H1 (cell line): Measurements from ENCODE around the gene DCP2. TPM values are rescaled to one million over a fixed set of nuclear protein-coding genes. Genes with fewer than 3 reads are reported as not detected.

Experiments used
- CTCF ChIA-PET: fragments of 300-600 bp; sonication (Branson Sonifier 250); formaldehyde crosslinking; loops from one replicate; lab custom pipeline; 2021; ENCODE audit not compliant: partially characterized antibody; lab: Charles Lee
- POLR2A ChIA-PET: fragments of 300-600 bp; sonication (Branson Sonifier 250); formaldehyde crosslinking; loops from one replicate; lab custom pipeline; 2021; ENCODE audit warnings: inconsistent platforms; ENCODE audit not compliant: partially characterized antibody; lab: Charles Lee
- DNase-seq, 2 experiments: peaks; one replicate each; pipeline versions ENCODE4 v3.0.0 to v3.0.0-alpha.2; 2010 to 2022; ENCODE audit warnings: low spot score in 2 of 2, low read depth in 1 of 2, mixed read lengths in 1 of 2
- FAIRE-seq: peaks from 2 replicates; lab custom pipeline; 2011; peaks lifted over from hg19 to GRCh38; lab: Jason Lieb, UNC
- H2AFZ ChIP-seq: 2 replicates; pipeline ENCODE4 v1.8.1; 2012; ENCODE audit warnings: low read length, inconsistent platforms
- H2AK5ac ChIP-seq: 2 replicates; pipeline ENCODE4 v1.6.1; 2013; ENCODE audit warnings: low read depth, low read length
- H2BK120ac ChIP-seq: replicated peaks from 2 replicates; pipeline ENCODE3; 2013; ENCODE audit warnings: low read depth, low read length, inconsistent platforms
- H2BK12ac ChIP-seq: 2 replicates; pipeline ENCODE4 v1.6.1; 2013; ENCODE audit warnings: low read depth, low read length
- H2BK15ac ChIP-seq: 2 replicates; pipeline ENCODE4 v1.6.1; 2013; ENCODE audit warnings: low read length
- H2BK20ac ChIP-seq: 2 replicates; pipeline ENCODE4 v1.6.1; 2013; ENCODE audit warnings: low read length
- H2BK5ac ChIP-seq: 2 replicates; pipeline ENCODE4 v1.6.1; 2013; ENCODE audit warnings: low read depth, low read length
- H3K14ac ChIP-seq: 2 replicates; pipeline ENCODE4 v1.6.1; 2013; ENCODE audit warnings: inconsistent platforms; ENCODE audit not compliant: insufficient read length
- H3K18ac ChIP-seq: 2 replicates; pipeline ENCODE4 v1.6.1; 2013; ENCODE audit warnings: low read length; ENCODE audit errors: extremely low read depth
- H3K23ac ChIP-seq: 2 replicates; pipeline ENCODE4 v1.6.1; 2013; ENCODE audit warnings: inconsistent platforms; ENCODE audit not compliant: insufficient read length
- H3K23me2 ChIP-seq: 2 replicates; pipeline ENCODE4 v1.6.1; 2013; ENCODE audit warnings: low read depth, low read length
- H3K27ac ChIP-seq: 2 replicates; pipeline ENCODE4 v1.6.1; 2011; ENCODE audit warnings: low read depth, low read length, inconsistent platforms
- H3K27me3 ChIP-seq, 4 experiments: replicated peaks in 1 of 4; 1 replicate in 1 of 4; 2 replicates in 3 of 4; pipeline versions ENCODE4 v1.6.1 to v1.8.1; 2011 to 2013; ENCODE audit warnings: low read length in 3 of 4, mild to moderate bottlenecking in 3 of 4, inconsistent platforms in 2 of 4, mixed read lengths in 2 of 4, moderate library complexity in 1 of 4; ENCODE audit not compliant: control insufficient read depth in 3 of 4, insufficient read depth in 3 of 4; ENCODE audit errors: extremely low read depth in 1 of 4
- H3K36me3 ChIP-seq, 4 experiments: 2 replicates each; pipeline versions ENCODE4 v1.6.1 to v1.8.1; 2011 to 2013; ENCODE audit warnings: mild to moderate bottlenecking in 4 of 4, low read length in 3 of 4, moderate library complexity in 2 of 4, control low read depth in 1 of 4, inconsistent platforms in 1 of 4; ENCODE audit not compliant: insufficient read depth in 4 of 4, control insufficient read depth in 2 of 4
- H3K4ac ChIP-seq: replicated peaks from 2 replicates; pipeline ENCODE3; 2013; ENCODE audit warnings: low read length, low read depth, mixed read lengths, inconsistent platforms; ENCODE audit not compliant: insufficient read length
- H3K4me1 ChIP-seq, 4 experiments: replicated peaks in 1 of 4; 1 replicate in 1 of 4; 2 replicates in 3 of 4; pipeline versions ENCODE4 v1.6.1 to v1.8.1; 2011 to 2013; ENCODE audit warnings: low read length in 3 of 4, inconsistent platforms in 2 of 4, mixed read lengths in 1 of 4; ENCODE audit not compliant: insufficient read depth in 4 of 4, control insufficient read depth in 3 of 4
- H3K4me2 ChIP-seq, 2 experiments: 2 replicates each; pipeline versions ENCODE4 v1.6.1 to v1.8.1; 2011 to 2013; ENCODE audit warnings: low read depth in 2 of 2, low read length in 2 of 2, control low read depth in 1 of 2, inconsistent platforms in 1 of 2, mild to moderate bottlenecking in 1 of 2; ENCODE audit not compliant: insufficient read depth in 1 of 2
- H3K4me3 ChIP-seq, 4 experiments: fragments of 200-600, 300-600 bp in 1 of 4; sonication (generic), shearing (Covaris generic), sonication (Bioruptor Twin) in 1 of 4; 2 replicates each; pipeline versions ENCODE4 v1.5.1 to v1.8.1; 2011 to 2016; ENCODE audit warnings: low read length in 4 of 4, low read depth in 3 of 4, control low read depth in 2 of 4, inconsistent platforms in 2 of 4, mild to moderate bottlenecking in 2 of 4, mixed read lengths in 1 of 4, moderate library complexity in 1 of 4; ENCODE audit not compliant: insufficient read depth in 2 of 4; ENCODE audit errors: extremely low read depth in 1 of 4
- H3K56ac ChIP-seq: replicated peaks from 2 replicates; pipeline ENCODE3; 2013; ENCODE audit warnings: low read depth, mild to moderate bottlenecking, mixed read lengths, low read length, inconsistent platforms; ENCODE audit not compliant: insufficient read length
- H3K79me1 ChIP-seq: 2 replicates; pipeline ENCODE4 v1.6.1; 2013; ENCODE audit warnings: low read depth, low read length, control low read depth
- H3K79me2 ChIP-seq, 2 experiments: 2 replicates each; pipeline versions ENCODE4 v1.6.1 to v1.8.1; 2012 to 2013; ENCODE audit warnings: low read length in 2 of 2, mild to moderate bottlenecking in 2 of 2, inconsistent platforms in 1 of 2; ENCODE audit not compliant: insufficient read depth in 2 of 2, control insufficient read depth in 1 of 2
- H3K9ac ChIP-seq, 4 experiments: replicated peaks in 1 of 4; 1 replicate in 1 of 4; 2 replicates in 3 of 4; pipeline versions ENCODE4 v1.6.1 to v1.8.1; 2011 to 2013; ENCODE audit warnings: low read depth in 3 of 4, low read length in 3 of 4, control low read depth in 2 of 4, mild to moderate bottlenecking in 2 of 4, moderate library complexity in 2 of 4, inconsistent platforms in 1 of 4; ENCODE audit errors: extremely low read depth in 1 of 4
- H3K9me3 ChIP-seq, 2 experiments: 2 replicates each; pipeline versions ENCODE4 v1.6.1 to v1.8.1; 2012 to 2013; ENCODE audit warnings: mild to moderate bottlenecking in 2 of 2, moderate library complexity in 2 of 2, control low read depth in 1 of 2, inconsistent platforms in 1 of 2, low read depth in 1 of 2, low read length in 1 of 2, mixed read lengths in 1 of 2; ENCODE audit not compliant: insufficient read depth in 2 of 2
- H4K20me1 ChIP-seq, 2 experiments: replicated peaks in 1 of 2; 2 replicates each; pipeline versions ENCODE3 to v1.8.1; 2011 to 2013; ENCODE audit warnings: inconsistent platforms in 2 of 2, low read length in 2 of 2, mild to moderate bottlenecking in 1 of 2; ENCODE audit not compliant: insufficient read depth in 2 of 2, control insufficient read depth in 1 of 2
- H4K5ac ChIP-seq: 2 replicates; pipeline ENCODE4 v1.6.1; 2013; ENCODE audit warnings: low read length, low read depth, mixed read lengths, inconsistent platforms; ENCODE audit not compliant: insufficient read length
- H4K8ac ChIP-seq: 2 replicates; pipeline ENCODE4 v1.8.0; 2013; ENCODE audit warnings: mild to moderate bottlenecking, moderate library complexity, low read length, inconsistent platforms; ENCODE audit not compliant: insufficient read depth; ENCODE audit errors: extremely low read depth
- H4K91ac ChIP-seq: replicated peaks from 2 replicates; pipeline ENCODE3; 2013; ENCODE audit warnings: low read length, mixed read lengths, inconsistent platforms; ENCODE audit not compliant: insufficient read length
- CBX5 ChIP-seq: fragments of 300-800, 300-1000 bp; sonication (generic); IDR thresholded peaks from 2 replicates; pipeline ENCODE4 v1.7.1; 2016; ENCODE audit warnings: antibody characterized with exemption, low read length, low read depth
- RNF2 ChIP-seq: fragments of 200-900, 300-1000 bp; sonication (generic); IDR thresholded peaks from 2 replicates; pipeline ENCODE4 v1.7.1; 2016; ENCODE audit warnings: borderline replicate concordance, low read depth, mild to moderate bottlenecking, antibody characterized with exemption, low read length; ENCODE audit not compliant: poor library complexity, severe bottlenecking; ENCODE audit errors: missing control alignments
- SUZ12 ChIP-seq: fragments of 200-600 bp; sonication (generic); IDR thresholded peaks from 2 replicates; pipeline ENCODE4 v1.6.1; 2012; ENCODE audit warnings: mild to moderate bottlenecking, inconsistent platforms, low read length, moderate library complexity, mixed read lengths
- WGBS, 2 experiments: shearing (Covaris generic) in 1 of 2; methylation state at CpG; one replicate each; pipeline versions ENCODE4 v1.1.6 to v1.1.7; 2013 to 2015; ENCODE audit warnings: low lambda C conversion rate in 2 of 2, mixed read lengths in 2 of 2, inconsistent platforms in 1 of 2, low coverage in 1 of 2, missing lambda C conversion rate in 1 of 2; ENCODE audit not compliant: insufficient replicate concordance in 2 of 2, insufficient coverage in 1 of 2, insufficient read length in 1 of 2; ENCODE audit errors: extremely low coverage in 1 of 2, missing lambda C conversion rate in 1 of 2; 5-methylcytosine and 5-hydroxymethylcytosine counted together
- polyA plus RNA-seq, 7 experiments: library from polyadenylated mRNA; depleted of rRNA in 3 of 7; stranded (reverse) in 5 of 7; unstranded in 2 of 7; fragments of >200 nt in 5 of 7; fragments of 200-250 nt in 2 of 7; gene quantifications; 1 replicate in 5 of 7; 2 replicates in 1 of 7; 4 replicates in 1 of 7; pipeline versions ENCODE4 v1.2.1 to v1.2.3, GENCODE V29; 2011 to 2013; ENCODE audit warnings: missing spikeins in 2 of 7, mixed read lengths in 2 of 7
- total RNA-seq: library from RNA; stranded (reverse); fragmentation: NEBNext Ultra II Directional; extraction: Animal tissue kit (Norgen Biotek cat#: 25700); gene quantifications from 2 replicates; pipeline ENCODE4 v1.2.1, GENCODE V29; 2021

Gene DCP2
- total and polyA plus RNA-seq, 2 of the 8 experiments (the other 6 are each of a cell fraction or from before 2014, with no cell fraction given) = 14.4 to 162 TPM

GRCh38 chr5:113038136-113038535 lies 61.5 kb downstream of the DCP2 start:
- H3K79me2 ChIP-seq = no peaks in the 10 kb centered on the region
- H2AFZ ChIP-seq = no peak overlapping the region
- no peak overlapping the region for H3K27ac ChIP-seq
- H2BK20ac ChIP-seq = no peak overlapping the region
- H2BK12ac ChIP-seq = no peak overlapping the region
- no peak overlapping the region for H3K4ac ChIP-seq
- H3K14ac ChIP-seq = no peak overlapping the region
- H2AK5ac ChIP-seq = no peak overlapping the region
- H2BK5ac ChIP-seq = no peak overlapping the region
- peaks cover 4 to 14% (median 7%) of the 10 kb centered on the region in 4 experiments for H3K4me1 ChIP-seq
- CTCF ChIA-PET = interaction anchor here (0.9 to 2.8 kb wide), 2 partner anchors 15 to 42 kb away, joined by 3 to 13 read pairs; no protein-coding TSS in a partner anchor
- no peaks in the 10 kb centered on the region for H3K36me3 ChIP-seq
- H3K4me3 ChIP-seq = no peak overlapping the region
- no peak overlapping the region for H4K5ac ChIP-seq
- DNase-seq (no peak), FAIRE-seq (no peak)
- no peak overlapping the region for H3K18ac ChIP-seq
- H2BK15ac ChIP-seq = no peak overlapping the region
- H3K4me2 ChIP-seq = no peak overlapping the region
- H3K23me2 ChIP-seq = no peaks in the 10 kb centered on the region
- POLR2A ChIA-PET = interaction anchor here (1.0 kb wide), 1 partner anchor 9 kb away, joined by 3 read pairs; no protein-coding TSS in a partner anchor
- H3K9ac ChIP-seq = no peak overlapping the region
- no peaks in the 10 kb centered on the region for H3K27me3 ChIP-seq
- TF ChIP-seq CBX5 (no peak), RNF2 (no peak), SUZ12 (no peak)
- no peak overlapping the region for H2BK120ac ChIP-seq
- WGBS, 2 experiments = 76% methylated on average over 1 of the region's 1 CpG; no CpG with 5 or more reads in 1 of the 2 experiments
- no peaks in the 10 kb centered on the region for H4K20me1 ChIP-seq
- H3K79me1 ChIP-seq = no peaks in the 10 kb centered on the region
- no peak overlapping the region for H4K91ac ChIP-seq
- H3K23ac ChIP-seq = no peak overlapping the region
- no peaks in the 10 kb centered on the region for H3K9me3 ChIP-seq
- no peak overlapping the region for H4K8ac ChIP-seq
- no peak overlapping the region for H3K56ac ChIP-seq
